H1 (cell line): ENCODE data around the gene TMED10. TPM values are rescaled to one million over a fixed set of nuclear protein-coding genes. Genes with fewer than 3 reads are reported as not detected.

ENCODE experiments used
- BACH1 ChIP-seq: IDR thresholded peaks from 2 replicates; pipeline ENCODE4 v1.6.1; 2012; ENCODE audit warnings: low read length, improper control_type of control experiment
- KDM5A ChIP-seq: fragments of 200-600 bp; IDR thresholded peaks from 2 replicates; pipeline ENCODE4 v1.7.1; 2012; ENCODE audit warnings: mild to moderate bottlenecking, low read length, inconsistent platforms, mixed read lengths
- MAFK ChIP-seq: IDR thresholded peaks from 2 replicates; pipeline ENCODE4 v1.6.1; 2012; ENCODE audit warnings: low read depth, mild to moderate bottlenecking, improper control_type of control experiment, low read length
- POU5F1 ChIP-seq: IDR thresholded peaks from 2 replicates; pipeline ENCODE4 v1.6.1; 2011; ENCODE audit warnings: low read depth, mild to moderate bottlenecking, low read length, moderate library complexity
- TBP ChIP-seq: IDR thresholded peaks from 2 replicates; pipeline ENCODE4 v1.6.1; 2011; ENCODE audit warnings: low read depth, low read length, improper control_type of control experiment
- TCF12 ChIP-seq: IDR thresholded peaks from 2 replicates; pipeline ENCODE4 v1.6.1; 2011; ENCODE audit warnings: low read depth, mild to moderate bottlenecking, low read length
- polyA plus RNA-seq, 7 experiments: library from polyadenylated mRNA; depleted of rRNA in 3 of 7; stranded (reverse) in 5 of 7; unstranded in 2 of 7; fragments of >200 nt in 5 of 7; fragments of 200-250 nt in 2 of 7; gene quantifications; 1 replicate in 5 of 7; 2 replicates in 1 of 7; 4 replicates in 1 of 7; pipeline versions ENCODE4 v1.2.1 to v1.2.3, GENCODE V29; 2011 to 2013; ENCODE audit warnings: missing spikeins in 2 of 7, mixed read lengths in 2 of 7
- total RNA-seq: library from RNA; stranded (reverse); fragmentation: NEBNext Ultra II Directional; extraction: Animal tissue kit (Norgen Biotek cat#: 25700); gene quantifications from 2 replicates; pipeline ENCODE4 v1.2.1, GENCODE V29; 2021
- TF ChIP-seq, protein P1 (sequence below), 3 experiments: IDR thresholded peaks; 1 replicate in 2 of 3; 2 replicates in 1 of 3; pipeline versions ENCODE4 v1.5.1 to v1.6.1; 2011; ENCODE audit warnings: low read length in 3 of 3, mild to moderate bottlenecking in 3 of 3, inconsistent platforms in 2 of 3, low read depth in 1 of 3, moderate library complexity in 1 of 3; ENCODE audit not compliant: insufficient read depth in 1 of 3; ENCODE audit errors: control extremely low read depth in 1 of 3
- TF ChIP-seq, protein P2 (sequence below): fragments of 300-600 bp; sonication (generic); IDR thresholded peaks from 2 replicates; pipeline ENCODE4 v1.7.1; 2012; ENCODE audit warnings: low read length, moderate library complexity, mild to moderate bottlenecking, inconsistent platforms; ENCODE audit not compliant: insufficient replicate concordance

The TMED10 gene
- total and polyA plus RNA-seq, 2 of the 8 experiments (the other 6 are each of a cell fraction or from before 2014, with no cell fraction given), result 218 to 250 TPM

DNA sequence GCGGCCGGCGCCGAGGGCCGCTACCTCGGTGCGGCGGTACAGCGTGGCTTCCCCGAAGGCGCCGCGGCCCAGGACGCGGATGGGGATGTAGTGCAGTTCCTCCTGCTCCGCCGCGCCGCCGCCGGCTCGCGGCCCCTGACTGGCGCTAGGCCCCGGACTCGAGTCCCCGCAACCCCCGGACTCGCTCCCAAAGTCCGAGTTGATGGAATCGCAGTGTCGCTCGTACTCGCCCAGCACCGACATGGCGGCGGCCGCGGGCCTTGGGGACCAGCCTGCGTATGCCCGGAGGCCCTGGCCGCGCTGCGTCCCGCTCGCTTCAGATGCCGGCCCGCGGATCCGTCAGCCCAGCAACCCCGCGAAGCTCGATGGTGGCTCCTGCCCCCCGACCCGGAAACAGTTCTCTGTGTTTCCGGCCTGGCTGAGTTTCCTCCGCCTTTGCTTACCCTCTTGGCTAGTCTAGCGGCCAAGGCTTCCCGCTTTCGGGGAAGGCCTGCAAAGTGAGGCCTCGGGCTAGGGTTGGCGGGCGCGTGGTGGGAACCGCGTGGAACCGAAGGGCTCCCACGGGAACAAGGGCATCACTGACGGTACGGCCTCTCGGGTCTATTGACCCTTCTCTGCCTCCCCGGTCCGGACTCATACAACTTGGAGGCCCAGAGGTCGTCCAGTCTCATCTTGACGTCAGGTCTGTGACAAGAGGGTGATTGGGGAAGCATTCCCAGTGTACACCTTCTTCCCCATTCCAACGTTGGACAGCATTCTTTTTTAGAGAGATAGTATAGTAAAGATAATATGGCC, 49.5 kb downstream of the TMED10 start, which contains the start of gene NEK9 (continued):
- TF ChIP-seq, protein P1, sequence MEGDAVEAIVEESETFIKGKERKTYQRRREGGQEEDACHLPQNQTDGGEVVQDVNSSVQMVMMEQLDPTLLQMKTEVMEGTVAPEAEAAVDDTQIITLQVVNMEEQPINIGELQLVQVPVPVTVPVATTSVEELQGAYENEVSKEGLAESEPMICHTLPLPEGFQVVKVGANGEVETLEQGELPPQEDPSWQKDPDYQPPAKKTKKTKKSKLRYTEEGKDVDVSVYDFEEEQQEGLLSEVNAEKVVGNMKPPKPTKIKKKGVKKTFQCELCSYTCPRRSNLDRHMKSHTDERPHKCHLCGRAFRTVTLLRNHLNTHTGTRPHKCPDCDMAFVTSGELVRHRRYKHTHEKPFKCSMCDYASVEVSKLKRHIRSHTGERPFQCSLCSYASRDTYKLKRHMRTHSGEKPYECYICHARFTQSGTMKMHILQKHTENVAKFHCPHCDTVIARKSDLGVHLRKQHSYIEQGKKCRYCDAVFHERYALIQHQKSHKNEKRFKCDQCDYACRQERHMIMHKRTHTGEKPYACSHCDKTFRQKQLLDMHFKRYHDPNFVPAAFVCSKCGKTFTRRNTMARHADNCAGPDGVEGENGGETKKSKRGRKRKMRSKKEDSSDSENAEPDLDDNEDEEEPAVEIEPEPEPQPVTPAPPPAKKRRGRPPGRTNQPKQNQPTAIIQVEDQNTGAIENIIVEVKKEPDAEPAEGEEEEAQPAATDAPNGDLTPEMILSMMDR (IDR thresholded peaks at IDR 0.05; ENCODE audit: control extremely low read depth in 1 of 3, insufficient read depth in 1 of 3, low read depth in 1 of 3, low read length in 3 of 3), result 0 out of 4 replicates have a peak, but pooled peaks of 1 of the 3 experiments have one; percentile 3
- TF ChIP-seq TCF12, result no peak
- peak; percentile 82 for TF ChIP-seq TBP
- no peak for TF ChIP-seq POU5F1
- TF ChIP-seq, protein P2, sequence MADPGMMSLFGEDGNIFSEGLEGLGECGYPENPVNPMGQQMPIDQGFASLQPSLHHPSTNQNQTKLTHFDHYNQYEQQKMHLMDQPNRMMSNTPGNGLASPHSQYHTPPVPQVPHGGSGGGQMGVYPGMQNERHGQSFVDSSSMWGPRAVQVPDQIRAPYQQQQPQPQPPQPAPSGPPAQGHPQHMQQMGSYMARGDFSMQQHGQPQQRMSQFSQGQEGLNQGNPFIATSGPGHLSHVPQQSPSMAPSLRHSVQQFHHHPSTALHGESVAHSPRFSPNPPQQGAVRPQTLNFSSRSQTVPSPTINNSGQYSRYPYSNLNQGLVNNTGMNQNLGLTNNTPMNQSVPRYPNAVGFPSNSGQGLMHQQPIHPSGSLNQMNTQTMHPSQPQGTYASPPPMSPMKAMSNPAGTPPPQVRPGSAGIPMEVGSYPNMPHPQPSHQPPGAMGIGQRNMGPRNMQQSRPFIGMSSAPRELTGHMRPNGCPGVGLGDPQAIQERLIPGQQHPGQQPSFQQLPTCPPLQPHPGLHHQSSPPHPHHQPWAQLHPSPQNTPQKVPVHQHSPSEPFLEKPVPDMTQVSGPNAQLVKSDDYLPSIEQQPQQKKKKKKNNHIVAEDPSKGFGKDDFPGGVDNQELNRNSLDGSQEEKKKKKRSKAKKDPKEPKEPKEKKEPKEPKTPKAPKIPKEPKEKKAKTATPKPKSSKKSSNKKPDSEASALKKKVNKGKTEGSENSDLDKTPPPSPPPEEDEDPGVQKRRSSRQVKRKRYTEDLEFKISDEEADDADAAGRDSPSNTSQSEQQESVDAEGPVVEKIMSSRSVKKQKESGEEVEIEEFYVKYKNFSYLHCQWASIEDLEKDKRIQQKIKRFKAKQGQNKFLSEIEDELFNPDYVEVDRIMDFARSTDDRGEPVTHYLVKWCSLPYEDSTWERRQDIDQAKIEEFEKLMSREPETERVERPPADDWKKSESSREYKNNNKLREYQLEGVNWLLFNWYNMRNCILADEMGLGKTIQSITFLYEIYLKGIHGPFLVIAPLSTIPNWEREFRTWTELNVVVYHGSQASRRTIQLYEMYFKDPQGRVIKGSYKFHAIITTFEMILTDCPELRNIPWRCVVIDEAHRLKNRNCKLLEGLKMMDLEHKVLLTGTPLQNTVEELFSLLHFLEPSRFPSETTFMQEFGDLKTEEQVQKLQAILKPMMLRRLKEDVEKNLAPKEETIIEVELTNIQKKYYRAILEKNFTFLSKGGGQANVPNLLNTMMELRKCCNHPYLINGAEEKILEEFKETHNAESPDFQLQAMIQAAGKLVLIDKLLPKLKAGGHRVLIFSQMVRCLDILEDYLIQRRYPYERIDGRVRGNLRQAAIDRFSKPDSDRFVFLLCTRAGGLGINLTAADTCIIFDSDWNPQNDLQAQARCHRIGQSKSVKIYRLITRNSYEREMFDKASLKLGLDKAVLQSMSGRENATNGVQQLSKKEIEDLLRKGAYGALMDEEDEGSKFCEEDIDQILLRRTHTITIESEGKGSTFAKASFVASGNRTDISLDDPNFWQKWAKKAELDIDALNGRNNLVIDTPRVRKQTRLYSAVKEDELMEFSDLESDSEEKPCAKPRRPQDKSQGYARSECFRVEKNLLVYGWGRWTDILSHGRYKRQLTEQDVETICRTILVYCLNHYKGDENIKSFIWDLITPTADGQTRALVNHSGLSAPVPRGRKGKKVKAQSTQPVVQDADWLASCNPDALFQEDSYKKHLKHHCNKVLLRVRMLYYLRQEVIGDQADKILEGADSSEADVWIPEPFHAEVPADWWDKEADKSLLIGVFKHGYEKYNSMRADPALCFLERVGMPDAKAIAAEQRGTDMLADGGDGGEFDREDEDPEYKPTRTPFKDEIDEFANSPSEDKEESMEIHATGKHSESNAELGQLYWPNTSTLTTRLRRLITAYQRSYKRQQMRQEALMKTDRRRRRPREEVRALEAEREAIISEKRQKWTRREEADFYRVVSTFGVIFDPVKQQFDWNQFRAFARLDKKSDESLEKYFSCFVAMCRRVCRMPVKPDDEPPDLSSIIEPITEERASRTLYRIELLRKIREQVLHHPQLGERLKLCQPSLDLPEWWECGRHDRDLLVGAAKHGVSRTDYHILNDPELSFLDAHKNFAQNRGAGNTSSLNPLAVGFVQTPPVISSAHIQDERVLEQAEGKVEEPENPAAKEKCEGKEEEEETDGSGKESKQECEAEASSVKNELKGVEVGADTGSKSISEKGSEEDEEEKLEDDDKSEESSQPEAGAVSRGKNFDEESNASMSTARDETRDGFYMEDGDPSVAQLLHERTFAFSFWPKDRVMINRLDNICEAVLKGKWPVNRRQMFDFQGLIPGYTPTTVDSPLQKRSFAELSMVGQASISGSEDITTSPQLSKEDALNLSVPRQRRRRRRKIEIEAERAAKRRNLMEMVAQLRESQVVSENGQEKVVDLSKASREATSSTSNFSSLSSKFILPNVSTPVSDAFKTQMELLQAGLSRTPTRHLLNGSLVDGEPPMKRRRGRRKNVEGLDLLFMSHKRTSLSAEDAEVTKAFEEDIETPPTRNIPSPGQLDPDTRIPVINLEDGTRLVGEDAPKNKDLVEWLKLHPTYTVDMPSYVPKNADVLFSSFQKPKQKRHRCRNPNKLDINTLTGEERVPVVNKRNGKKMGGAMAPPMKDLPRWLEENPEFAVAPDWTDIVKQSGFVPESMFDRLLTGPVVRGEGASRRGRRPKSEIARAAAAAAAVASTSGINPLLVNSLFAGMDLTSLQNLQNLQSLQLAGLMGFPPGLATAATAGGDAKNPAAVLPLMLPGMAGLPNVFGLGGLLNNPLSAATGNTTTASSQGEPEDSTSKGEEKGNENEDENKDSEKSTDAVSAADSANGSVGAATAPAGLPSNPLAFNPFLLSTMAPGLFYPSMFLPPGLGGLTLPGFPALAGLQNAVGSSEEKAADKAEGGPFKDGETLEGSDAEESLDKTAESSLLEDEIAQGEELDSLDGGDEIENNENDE, result no peak
- TF ChIP-seq KDM5A, result 0 out of 2 replicates have a peak, but pooled peaks have one; percentile 57
- TF ChIP-seq BACH1, result no peak
- TF ChIP-seq MAFK, result no peak
